ENCODE data around the gene ORMDL1. TPM values are rescaled to one million over a fixed set of nuclear protein-coding genes. Genes with fewer than 3 reads are reported as not detected.
"Not testable (repeated sequence)": the region's sequence is repeated elsewhere in the genome, so short reads cannot be mapped to it uniquely, and the experiment has no call there.

Gene ORMDL1
- total RNA-seq, 1 donor from 2014 or later, result 57.2 TPM

DNA sequence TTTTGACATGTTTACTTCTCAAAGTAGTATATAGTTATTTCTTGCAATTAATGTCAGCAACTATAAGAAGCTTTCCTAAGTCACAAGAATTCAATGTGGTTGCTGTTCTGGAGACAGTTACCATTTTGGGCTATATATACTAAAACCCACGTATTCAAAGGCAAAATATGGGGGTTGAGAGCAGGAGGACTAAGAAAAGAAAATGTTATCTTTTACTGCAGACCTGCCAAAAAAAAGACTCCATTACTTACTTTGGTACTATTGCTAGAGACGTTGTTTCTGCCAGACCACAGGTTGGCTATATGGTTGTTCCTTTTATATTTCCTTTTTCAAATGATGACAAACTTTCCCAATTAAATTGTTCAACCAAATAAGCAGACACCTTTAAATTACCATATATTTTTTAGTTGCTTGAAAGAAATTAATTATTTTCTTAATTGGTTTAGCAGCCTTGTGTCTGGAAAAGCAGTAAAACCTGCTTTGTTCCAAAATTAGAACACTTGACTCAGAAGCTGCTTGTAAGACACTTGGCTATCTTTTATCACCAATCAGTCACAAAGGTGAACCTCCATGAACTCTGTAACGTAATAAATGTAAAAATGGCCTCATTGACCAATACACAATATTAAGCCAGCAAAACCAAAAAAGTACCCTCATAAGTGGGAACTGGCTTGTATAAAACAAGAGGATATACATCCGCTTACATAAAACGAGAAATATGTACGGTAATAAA is 13.4 kb downstream of the ORMDL1 start:
- H3K27ac Mint-ChIP-seq, result no peak overlapping the region
- H3K4me3 Mint-ChIP-seq, result no peak overlapping the region
- H3K9me3 Mint-ChIP-seq, result no peaks in the 10 kb centered on the region
- TF ChIP-seq CTCF (conservative IDR thresholded peaks at IDR 0.05), result no peak
- no peak for DNase-seq (ENCODE audit: extremely low spot score, unreplicated experiment)
- H3K27me3 Mint-ChIP-seq, result no peaks in the 10 kb centered on the region
- H3K36me3 Mint-ChIP-seq, result peaks cover 24% of the 10 kb centered on the region
- H3K4me1 Mint-ChIP-seq (ENCODE audit: unreplicated experiment), result no peaks in the 10 kb centered on the region

GRCh38 chr2:189763908-189764661 is 20.1 kb downstream of the ORMDL1 start:
- no peak for TF ChIP-seq CTCF (conservative IDR thresholded peaks at IDR 0.05)
- H3K9me3 Mint-ChIP-seq, result no peaks in the 10 kb centered on the region
- no peaks in the 10 kb centered on the region for H3K27me3 Mint-ChIP-seq
- peak overlapping the region; percentile 66 for H3K4me3 Mint-ChIP-seq
- H3K4me1 Mint-ChIP-seq (ENCODE audit: unreplicated experiment), result peaks cover 4% of the 10 kb centered on the region
- no peak overlapping the region for H3K27ac Mint-ChIP-seq
- no peak for DNase-seq (ENCODE audit: extremely low spot score, unreplicated experiment)
- H3K36me3 Mint-ChIP-seq, result peaks cover 13% of the 10 kb centered on the region

DNA sequence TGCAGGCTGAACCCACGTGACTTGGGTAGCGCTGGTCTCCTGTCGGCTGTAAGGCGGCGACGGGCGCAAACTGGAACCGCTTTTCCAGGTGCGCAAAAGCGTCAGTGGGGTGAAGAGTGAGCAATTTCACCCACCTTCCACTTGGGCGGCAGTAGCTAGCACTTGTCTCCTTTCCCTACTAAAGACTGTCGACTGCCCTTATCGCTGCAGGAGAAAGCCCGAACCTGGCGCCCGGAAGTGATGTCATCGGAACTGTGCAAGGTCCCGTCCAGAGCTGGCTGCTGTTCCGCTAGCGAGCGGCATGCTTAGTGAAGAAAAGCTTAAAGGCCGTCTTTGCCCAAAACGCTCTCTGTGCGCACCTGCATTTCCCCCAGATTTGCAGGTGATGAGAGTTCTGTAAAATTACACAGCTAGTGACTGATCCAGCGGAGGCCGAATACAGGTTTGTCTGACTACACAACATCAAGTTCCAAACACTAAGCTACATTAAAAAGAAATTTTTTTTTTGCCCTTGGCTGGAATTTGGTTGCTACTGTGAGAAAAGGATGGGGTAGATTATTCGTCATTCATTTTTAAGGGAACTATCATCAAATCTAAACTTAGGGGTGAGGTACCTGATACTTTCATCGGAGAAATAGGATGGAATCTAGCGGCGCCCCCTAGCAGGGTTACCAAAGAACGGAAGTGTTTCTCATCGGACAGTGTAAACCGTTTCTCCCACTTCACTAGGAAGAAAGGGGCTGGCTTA is 21.4 kb downstream of the ORMDL1 start, which contains the start of gene OSGEPL1:
Gene OSGEPL1 (minus strand): TSS at position 242 of the 748 bp plus-strand sequence. CDS start 1,152 bp downstream, outside the sequence.
- Mint-ChIP-seq H3K9me3 (no peaks in the 10 kb centered on the region), H3K27ac (peak within 1 kb of the TSS; percentile 92), H3K27me3 (no peaks in the 10 kb centered on the region), H3K4me3 (peak within 1 kb of the TSS; percentile 95), H3K4me1 (ENCODE audit: unreplicated experiment) (peaks cover 4% of the 10 kb centered on the region), H3K36me3 (peaks cover 6% of the 10 kb centered on the region)
- peak; percentile 88 for DNase-seq (ENCODE audit: extremely low spot score, unreplicated experiment)
- peak; percentile 65 for TF ChIP-seq CTCF (conservative IDR thresholded peaks at IDR 0.05)

DNA sequence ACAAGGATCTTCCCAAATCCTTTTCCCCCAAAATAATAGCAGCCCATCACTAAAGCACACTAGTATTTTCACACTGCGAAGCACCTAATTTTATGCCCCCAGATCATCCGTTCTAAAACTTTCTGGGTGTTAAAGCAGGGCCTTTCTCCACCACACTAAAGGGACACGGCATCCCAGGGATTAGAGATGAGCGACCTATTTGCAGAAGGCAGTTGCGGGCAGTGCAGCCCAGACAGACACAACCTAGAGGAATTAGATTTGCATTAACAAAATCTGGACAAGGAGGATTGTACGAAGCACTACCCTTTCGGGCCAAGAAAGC is 21.9 kb downstream of the ORMDL1 start:
- peaks cover 4% of the 10 kb centered on the region for H3K4me1 Mint-ChIP-seq (ENCODE audit: unreplicated experiment)
- no peaks in the 10 kb centered on the region for H3K27me3 Mint-ChIP-seq
- no peak for TF ChIP-seq CTCF (conservative IDR thresholded peaks at IDR 0.05)
- H3K9me3 Mint-ChIP-seq, result no peaks in the 10 kb centered on the region
- H3K27ac Mint-ChIP-seq, result peak overlapping the region; percentile 92
- peak overlapping the region; percentile 95 for H3K4me3 Mint-ChIP-seq
- peaks cover 6% of the 10 kb centered on the region for H3K36me3 Mint-ChIP-seq
- no peak for DNase-seq (ENCODE audit: extremely low spot score, unreplicated experiment)

DNA sequence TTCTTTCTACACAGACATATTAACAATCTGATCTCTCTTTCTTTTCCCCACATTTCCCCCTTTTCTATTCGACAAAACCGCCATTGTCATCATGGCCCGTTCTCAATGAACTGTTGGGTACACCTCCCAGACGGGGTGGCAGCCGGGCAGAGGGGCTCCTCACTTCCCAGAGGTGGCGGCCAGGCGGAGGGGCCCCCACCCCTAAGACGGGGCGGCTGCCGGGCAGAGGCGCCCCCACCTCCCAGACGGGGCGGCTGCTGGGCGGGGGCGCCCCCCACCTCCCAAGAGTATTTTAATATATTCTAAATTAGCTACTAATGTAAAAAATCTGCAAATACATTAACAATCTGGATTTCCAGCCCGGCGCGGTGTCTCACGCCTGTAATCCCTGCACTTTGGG is 24.0 kb downstream of the ORMDL1 start:
- not testable (repeated sequence) for H3K36me3 Mint-ChIP-seq; H3K4me3 Mint-ChIP-seq; H3K4me1 Mint-ChIP-seq (ENCODE audit: unreplicated experiment); DNase-seq (ENCODE audit: extremely low spot score, unreplicated experiment); H3K27ac Mint-ChIP-seq; H3K9me3 Mint-ChIP-seq; H3K27me3 Mint-ChIP-seq

Data from type B pancreatic cell (in vitro differentiated cells).